CD4-positive, alpha-beta T cell (primary cell): ENCODE results near the gene STAG3. TPM values are rescaled to one million over a fixed set of nuclear protein-coding genes. Genes with fewer than 3 reads are reported as not detected.

Source experiments
- ATAC-seq: fragments of 200-7000 bp; cut with Tn5 transposase; one replicate; pipeline ENCODE4 v1.10.0; 2022; ENCODE audit warnings: mild to moderate bottlenecking; ENCODE audit not compliant: poor library complexity
- CTCF ChIA-PET: fragments of 350-600 bp; sonication (Branson Sonifier 250); formaldehyde crosslinking; loops from one replicate; lab custom pipeline; 2021; ENCODE audit warnings: antibody characterized with exemption, inconsistent platforms; lab: Charles Lee
- POLR2A ChIA-PET: fragments of 350-600 bp; sonication (Branson Sonifier 250); formaldehyde crosslinking; loops from one replicate; lab custom pipeline; 2021; ENCODE audit warnings: antibody characterized with exemption, inconsistent platforms; lab: Charles Lee
- DNase-seq, 14 experiments: peaks; one replicate each; pipeline ENCODE4 v3.0.0-alpha.2; 2013 to 2020; ENCODE audit warnings: mixed read lengths in 2 of 14
- H3K27ac ChIP-seq, 2 donors: one replicate each; pipeline versions ENCODE4 v1.5.1 to v1.7.0; 2013; ENCODE audit warnings: low read length in 2 of 2, low read depth in 1 of 2, mild to moderate bottlenecking in 1 of 2
- H3K27me3 ChIP-seq, 2 experiments: 1 replicate in 1 of 2; 2 replicates in 1 of 2; pipeline versions ENCODE4 v1.6.1 to v1.7.0; 2013; ENCODE audit warnings: low read length in 2 of 2, control low read depth in 1 of 2, mild to moderate bottlenecking in 1 of 2, moderate library complexity in 1 of 2; ENCODE audit not compliant: insufficient read depth in 2 of 2, control insufficient read depth in 1 of 2
- H3K36me3 ChIP-seq: one replicate; pipeline ENCODE4 v1.6.1; 2013; ENCODE audit warnings: low read length, control low read depth; ENCODE audit not compliant: insufficient read depth
- H3K4me1 ChIP-seq: one replicate; pipeline ENCODE4 v1.6.1; 2013; ENCODE audit warnings: low read length, control low read depth; ENCODE audit not compliant: insufficient read depth
- H3K4me3 ChIP-seq: one replicate; pipeline ENCODE4 v1.5.1; 2013; ENCODE audit warnings: mild to moderate bottlenecking, low read length, moderate library complexity
- H3K9me3 ChIP-seq, 2 experiments: 1 replicate in 1 of 2; 2 replicates in 1 of 2; pipeline versions ENCODE4 v1.6.1 to v1.7.0; 2013; ENCODE audit warnings: low read length in 2 of 2, mild to moderate bottlenecking in 2 of 2, control low read depth in 1 of 2, moderate library complexity in 1 of 2; ENCODE audit not compliant: control insufficient read depth in 1 of 2, insufficient read depth in 1 of 2
- H3K27ac Mint-ChIP-seq: one replicate; pipeline ENCODE4 v1.8.0; 2020; ENCODE audit warnings: mixed read lengths
- H3K27me3 Mint-ChIP-seq: one replicate; pipeline ENCODE4 v1.8.0; 2021; ENCODE audit warnings: mixed read lengths
- H3K36me3 Mint-ChIP-seq: one replicate; pipeline ENCODE4 v1.8.0; 2021; ENCODE audit warnings: low read depth, mixed read lengths
- H3K4me1 Mint-ChIP-seq: one replicate; pipeline ENCODE4 v1.8.0; 2021; ENCODE audit warnings: low read depth, mixed read lengths
- H3K4me3 Mint-ChIP-seq: one replicate; pipeline ENCODE4 v1.8.0; 2020; ENCODE audit warnings: mild to moderate bottlenecking, mixed read lengths
- H3K9me3 Mint-ChIP-seq: one replicate; pipeline ENCODE4 v1.8.0; 2020; ENCODE audit warnings: mixed read lengths
- CTCF ChIP-seq: fragments of 200-600 bp; IDR thresholded peaks from one replicate; pipeline ENCODE4 v1.8.0; 2022; ENCODE audit warnings: antibody characterized with exemption, mild to moderate bottlenecking
- intact Hi-C, 2 experiments: fragments of 100-400 bp; cut with DNase I in 1 of 2; cut with micrococcal nuclease in 1 of 2; formaldehyde crosslinking; loops; one replicate each; pipeline versions ENCODE4 v1.15.1 to v1.9.0; 2023 to 2025; cut with DNase I, micrococcal nuclease
- total RNA-seq, 174 experiments: library from RNA in 2 of 174; stranded (reverse) in 2 of 174; gene quantifications; one replicate each; pipeline ENCODE4 v1.2.3 and lab custom pipeline; 2021 to 2026

STAG3 gene
- total RNA-seq, 2 experiments from 2014 or later, result 4.0 to 5.5 TPM

GRCh38 chr7:100152937-100153666 is 24.6 kb upstream of the STAG3 start:
- peaks cover 71% of the 10 kb centered on the region for H3K4me1 ChIP-seq
- CTCF ChIA-PET, result no interaction called here
- Mint-ChIP-seq H3K27me3 (no peaks in the 10 kb centered on the region), H3K4me3 (peak overlapping the region; percentile 56), H3K9me3 (no peaks in the 10 kb centered on the region), H3K27ac (peak overlapping the region; percentile 66), H3K4me1 (peaks cover 67% of the 10 kb centered on the region), H3K36me3 (peaks cover 74% of the 10 kb centered on the region)
- no peaks in the 10 kb centered on the region for H3K9me3 ChIP-seq
- H3K27ac ChIP-seq, result no peak overlapping the region
- DNase-seq (no peak), ATAC-seq (no peak)
- no peaks in the 10 kb centered on the region for H3K27me3 ChIP-seq
- H3K4me3 ChIP-seq, result no peak overlapping the region
- peaks cover 49% of the 10 kb centered on the region for H3K36me3 ChIP-seq
- TF ChIP-seq CTCF, result no peak
- POLR2A ChIA-PET, result interaction anchor here (0.8 kb wide), 1 partner anchor 27 kb away, joined by 3 read pairs; the partner anchor contains the start of gene MBLAC1
- intact Hi-C loops, result no loop called here

DNA sequence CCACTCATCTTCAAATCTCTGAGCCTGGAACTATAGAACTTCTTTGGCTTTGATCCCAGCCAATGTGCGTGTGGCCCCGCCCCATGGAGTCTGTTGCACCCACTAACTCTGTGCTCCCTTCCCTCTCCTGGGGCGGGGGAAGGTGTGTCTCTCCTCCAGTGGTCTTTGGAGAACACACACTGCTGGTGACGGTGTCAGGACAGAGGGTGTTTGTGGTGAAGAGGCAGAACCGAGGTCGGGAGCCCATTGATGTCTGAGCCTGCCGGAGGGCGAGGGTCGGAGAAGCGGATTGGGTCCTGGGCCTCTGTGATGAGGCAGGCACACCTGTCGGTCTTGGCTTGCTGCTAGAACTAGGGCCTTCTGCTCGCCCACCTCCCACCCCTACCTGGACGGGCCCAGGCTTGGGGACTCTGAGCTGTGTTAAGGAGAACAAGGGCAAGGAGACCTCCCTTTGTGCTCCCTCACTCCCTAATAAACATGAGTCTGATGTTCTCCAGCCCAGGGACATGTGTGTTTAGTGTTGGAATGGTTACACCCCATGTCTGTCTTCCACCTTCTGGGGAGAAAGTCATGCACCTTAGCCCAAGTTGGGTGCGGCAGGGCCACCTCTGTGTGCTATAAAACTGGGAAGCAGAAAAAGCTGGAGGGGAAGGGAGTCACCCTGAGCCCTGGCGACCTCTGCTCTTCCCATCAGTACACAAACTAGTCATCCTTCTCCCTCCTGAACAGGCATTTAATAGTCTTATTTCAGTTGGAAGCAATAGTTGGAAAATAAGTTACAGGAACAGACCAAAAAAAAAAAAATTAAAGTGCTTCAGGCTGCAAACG is 23.8 kb upstream of the STAG3 start:
- H3K4me1 ChIP-seq, result peaks cover 71% of the 10 kb centered on the region
- ChIA-PET POLR2A (interaction anchor here (0.8 to 3.2 kb wide), 2 partner anchors 13 to 27 kb away, joined by 3 to 21 read pairs; partner anchors contain the start of genes GAL3ST4 and MBLAC1), CTCF (no interaction called here)
- no peaks in the 10 kb centered on the region for H3K27me3 ChIP-seq
- H3K4me1 Mint-ChIP-seq, result peaks cover 62% of the 10 kb centered on the region
- H3K9me3 ChIP-seq, result no peaks in the 10 kb centered on the region
- no peaks in the 10 kb centered on the region for H3K27me3 Mint-ChIP-seq
- peaks cover 68% of the 10 kb centered on the region for H3K36me3 Mint-ChIP-seq
- intact Hi-C loops, result no loop called here
- peak overlapping the region; percentile 56 for H3K4me3 Mint-ChIP-seq
- peak overlapping the region; percentile 55 for H3K27ac Mint-ChIP-seq
- no peak for TF ChIP-seq CTCF
- H3K9me3 Mint-ChIP-seq, result no peaks in the 10 kb centered on the region
- H3K4me3 ChIP-seq, result no peak overlapping the region
- H3K27ac ChIP-seq, result no peak overlapping the region
- no peak for DNase-seq
- peaks cover 49% of the 10 kb centered on the region for H3K36me3 ChIP-seq
- no peak for ATAC-seq

DNA sequence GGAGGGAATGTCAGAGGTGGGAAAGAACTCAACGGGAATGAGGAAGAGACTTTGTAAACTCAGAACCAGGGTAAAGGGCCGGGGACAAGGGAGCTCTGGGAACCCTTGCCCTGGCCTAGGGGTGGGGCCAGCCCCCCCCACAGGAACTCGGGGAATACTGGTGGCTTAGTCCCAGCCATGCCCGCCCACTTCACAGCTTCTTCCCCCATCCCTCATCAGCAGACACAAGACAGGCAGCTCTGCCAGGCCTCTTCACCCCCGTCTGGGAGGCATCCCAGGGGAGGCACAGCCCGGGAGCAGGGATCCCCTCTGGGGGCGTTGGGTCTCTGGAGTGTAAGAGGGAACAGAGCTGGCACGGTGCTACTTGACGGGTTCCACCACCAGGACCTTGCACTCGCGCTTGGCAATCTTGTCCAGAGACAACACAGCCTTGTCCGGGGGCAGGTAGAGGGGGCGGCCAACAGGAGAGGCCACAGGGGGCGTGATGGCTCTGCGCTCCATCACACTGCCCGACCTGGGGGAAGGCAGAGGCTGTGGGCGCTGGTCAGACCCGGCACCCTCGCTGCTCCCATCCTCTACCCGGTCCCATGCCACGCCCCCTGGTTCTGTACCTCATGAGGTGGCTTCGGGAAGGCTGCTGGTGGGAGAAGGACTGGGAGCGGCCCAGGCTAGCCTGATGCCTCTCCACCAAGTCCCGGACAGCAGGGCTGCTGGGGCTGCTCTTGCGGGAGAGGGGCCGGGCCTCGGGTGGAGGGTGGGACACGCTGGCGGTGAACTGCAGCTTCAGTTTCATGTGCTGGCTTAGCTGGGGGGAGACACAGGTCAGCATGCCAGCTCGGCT is 22.8 kb upstream of the STAG3 start:
- intact Hi-C loops, result loop anchor here in 1 of 2 experiments (5.0 kb wide), 1 partner anchor 117 kb away; no protein-coding TSS in a partner anchor
- Mint-ChIP-seq H3K4me3 (peak overlapping the region; percentile 63), H3K36me3 (peaks cover 63% of the 10 kb centered on the region), H3K27ac (no peak overlapping the region), H3K27me3 (no peaks in the 10 kb centered on the region), H3K4me1 (peaks cover 66% of the 10 kb centered on the region), H3K9me3 (no peaks in the 10 kb centered on the region)
- ChIA-PET POLR2A (interaction anchor here (1.0 to 3.2 kb wide), 3 partner anchors 12 to 28 kb away, joined by 3 to 21 read pairs (median 3); partner anchors contain the start of genes GAL3ST4 and MBLAC1), CTCF (no interaction called here)
- Histone ChIP-seq H3K4me1 (peaks cover 70% of the 10 kb centered on the region), H3K9me3 (no peaks in the 10 kb centered on the region), H3K27ac (no peak overlapping the region), H3K4me3 (no peak overlapping the region), H3K27me3 (no peaks in the 10 kb centered on the region), H3K36me3 (peaks cover 49% of the 10 kb centered on the region)
- TF ChIP-seq CTCF, result no peak
- DNase-seq (peak in 1 of 14 experiments; percentile 23), ATAC-seq (no peak)
